GM12878 (cell line): ENCODE data around the gene OTX2. TPM values are rescaled to one million over a fixed set of nuclear protein-coding genes. Genes with fewer than 3 reads are reported as not detected.

Source experiments
- BCL3 ChIP-seq: IDR thresholded peaks from 2 replicates; pipeline ENCODE4 v1.6.1; 2011; ENCODE audit warnings: borderline replicate concordance, low read depth, mild to moderate bottlenecking, moderate library complexity, low read length; ENCODE audit not compliant: insufficient read depth, poor library complexity, severe bottlenecking
- BHLHE40 ChIP-seq, 2 experiments: fragments of 450-650 bp in 1 of 2; IDR thresholded peaks; 2 replicates each; pipeline ENCODE4 v1.6.1; 2011 to 2017; ENCODE audit warnings: low read depth in 2 of 2, borderline replicate concordance in 1 of 2, improper control_type of control experiment in 1 of 2, low read length in 1 of 2, mild to moderate bottlenecking in 1 of 2
- CBX3 ChIP-seq: fragments of 200-600 bp; sonication (generic); IDR thresholded peaks from 2 replicates; pipeline ENCODE4 v1.6.1; 2016; ENCODE audit warnings: low read depth, borderline replicate concordance
- KLF5 ChIP-seq: fragments of 450-650 bp; IDR thresholded peaks from 2 replicates; pipeline ENCODE4 v1.6.1; 2014; ENCODE audit warnings: mild to moderate bottlenecking; ENCODE audit not compliant: partially characterized antibody
- MXI1 ChIP-seq: fragments of 150-350 bp; IDR thresholded peaks from 2 replicates; pipeline ENCODE4 v1.6.1; 2011; ENCODE audit warnings: low read depth, mild to moderate bottlenecking, inconsistent platforms, low read length, improper control_type of control experiment
- SMAD5 ChIP-seq: IDR thresholded peaks from 2 replicates; pipeline ENCODE4 v1.6.1; 2016; ENCODE audit warnings: antibody characterized with exemption, low read depth
- SP1 ChIP-seq: IDR thresholded peaks from one replicate; pipeline ENCODE4 v1.6.1; 2011; ENCODE audit warnings: low read depth, low read length
- SRF ChIP-seq, 2 experiments: IDR thresholded peaks; 2 replicates each; pipeline ENCODE4 v1.6.1; 2011; ENCODE audit warnings: low read depth in 2 of 2, low read length in 2 of 2, mild to moderate bottlenecking in 1 of 2, moderate library complexity in 1 of 2
- STAT1 ChIP-seq: fragments of 450-650 bp; conservative IDR thresholded peaks from 2 replicates; pipeline ENCODE4 v1.6.1; 2014; ENCODE audit warnings: antibody characterized with exemption, mild to moderate bottlenecking
- polyA plus RNA-seq, 11 experiments: library from polyadenylated mRNA; depleted of rRNA in 4 of 11; unstranded in 6 of 11; stranded (reverse) in 5 of 11; fragments of >200 nt; fragmentation: Nextera tagmentation in 4 of 11; fragmentation: Illumina TruSeq in 1 of 11; extraction: Ambion mirVana in 4 of 11; extraction: Trizol in 1 of 11; gene quantifications; 1 replicate in 1 of 11; 2 replicates in 10 of 11; pipeline versions ENCODE4 v1.2.1 to v1.2.3, GENCODE V29; 2011 to 2016; ENCODE audit warnings: inconsistent platforms in 2 of 11, missing spikeins in 2 of 11, low read depth in 1 of 11
- total RNA-seq, 4 experiments: library from RNA; depleted of rRNA in 3 of 4; stranded (reverse); fragments of >200 nt in 3 of 4; fragmentation: Illumina TruSeq in 1 of 4; extraction: Trizol in 1 of 4; gene quantifications; 2 replicates each; pipeline versions ENCODE4 v1.2.1 to v1.2.3, GENCODE V29; 2013 to 2021
- TF ChIP-seq, protein P1 (sequence below): IDR thresholded peaks from 2 replicates; pipeline ENCODE4 v1.6.1; 2011; ENCODE audit warnings: low read depth, low read length, improper control_type of control experiment, borderline replicate concordance
- TF ChIP-seq, protein P2 (sequence below): fragments of 450-650 bp; IDR thresholded peaks from 2 replicates; pipeline ENCODE4 v1.6.1; 2016; ENCODE audit warnings: mild to moderate bottlenecking, moderate library complexity, borderline replicate concordance

OTX2 gene
- total and polyA plus RNA-seq, 10 of the 15 experiments (the other 5 are each of a cell fraction or from before 2014, with no cell fraction given) = not detected

DNA sequence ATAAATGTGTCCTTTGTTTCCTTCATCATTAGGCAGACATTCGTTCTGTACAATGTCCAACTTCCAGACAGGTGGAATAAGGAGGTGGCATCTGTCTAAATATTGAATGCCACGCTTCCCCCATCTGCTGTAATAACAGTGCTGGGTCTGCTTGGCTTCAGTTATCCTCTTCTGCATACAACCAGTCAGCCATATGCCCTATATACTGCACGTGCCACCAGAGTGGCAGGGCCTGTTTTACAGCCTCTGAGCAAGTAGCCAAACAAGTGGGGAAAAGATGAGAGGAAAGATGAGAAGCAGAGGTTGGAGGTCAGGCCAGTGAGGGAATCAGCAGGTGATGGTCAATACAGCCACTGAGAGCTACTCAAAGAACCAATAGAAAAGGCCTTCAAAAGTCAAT lies 55.4 kb downstream of the OTX2 start (continued):
- TF ChIP-seq, protein P1, sequence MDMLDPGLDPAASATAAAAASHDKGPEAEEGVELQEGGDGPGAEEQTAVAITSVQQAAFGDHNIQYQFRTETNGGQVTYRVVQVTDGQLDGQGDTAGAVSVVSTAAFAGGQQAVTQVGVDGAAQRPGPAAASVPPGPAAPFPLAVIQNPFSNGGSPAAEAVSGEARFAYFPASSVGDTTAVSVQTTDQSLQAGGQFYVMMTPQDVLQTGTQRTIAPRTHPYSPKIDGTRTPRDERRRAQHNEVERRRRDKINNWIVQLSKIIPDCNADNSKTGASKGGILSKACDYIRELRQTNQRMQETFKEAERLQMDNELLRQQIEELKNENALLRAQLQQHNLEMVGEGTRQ = no peak
- TF ChIP-seq STAT1 (no peak), BCL3 (no peak), CBX3 (no peak), MXI1 (no peak), SMAD5 (no peak), KLF5 (no peak), BHLHE40 (IDR thresholded peaks at IDR 0.05; ENCODE audit: borderline replicate concordance in 1 of 2, low read depth in 2 of 2, low read length in 1 of 2) (no peak), SRF (IDR thresholded peaks at IDR 0.05; ENCODE audit: low read depth in 2 of 2, low read length in 2 of 2) (no peak), SP1 (no peak)
- TF ChIP-seq, protein P2, sequence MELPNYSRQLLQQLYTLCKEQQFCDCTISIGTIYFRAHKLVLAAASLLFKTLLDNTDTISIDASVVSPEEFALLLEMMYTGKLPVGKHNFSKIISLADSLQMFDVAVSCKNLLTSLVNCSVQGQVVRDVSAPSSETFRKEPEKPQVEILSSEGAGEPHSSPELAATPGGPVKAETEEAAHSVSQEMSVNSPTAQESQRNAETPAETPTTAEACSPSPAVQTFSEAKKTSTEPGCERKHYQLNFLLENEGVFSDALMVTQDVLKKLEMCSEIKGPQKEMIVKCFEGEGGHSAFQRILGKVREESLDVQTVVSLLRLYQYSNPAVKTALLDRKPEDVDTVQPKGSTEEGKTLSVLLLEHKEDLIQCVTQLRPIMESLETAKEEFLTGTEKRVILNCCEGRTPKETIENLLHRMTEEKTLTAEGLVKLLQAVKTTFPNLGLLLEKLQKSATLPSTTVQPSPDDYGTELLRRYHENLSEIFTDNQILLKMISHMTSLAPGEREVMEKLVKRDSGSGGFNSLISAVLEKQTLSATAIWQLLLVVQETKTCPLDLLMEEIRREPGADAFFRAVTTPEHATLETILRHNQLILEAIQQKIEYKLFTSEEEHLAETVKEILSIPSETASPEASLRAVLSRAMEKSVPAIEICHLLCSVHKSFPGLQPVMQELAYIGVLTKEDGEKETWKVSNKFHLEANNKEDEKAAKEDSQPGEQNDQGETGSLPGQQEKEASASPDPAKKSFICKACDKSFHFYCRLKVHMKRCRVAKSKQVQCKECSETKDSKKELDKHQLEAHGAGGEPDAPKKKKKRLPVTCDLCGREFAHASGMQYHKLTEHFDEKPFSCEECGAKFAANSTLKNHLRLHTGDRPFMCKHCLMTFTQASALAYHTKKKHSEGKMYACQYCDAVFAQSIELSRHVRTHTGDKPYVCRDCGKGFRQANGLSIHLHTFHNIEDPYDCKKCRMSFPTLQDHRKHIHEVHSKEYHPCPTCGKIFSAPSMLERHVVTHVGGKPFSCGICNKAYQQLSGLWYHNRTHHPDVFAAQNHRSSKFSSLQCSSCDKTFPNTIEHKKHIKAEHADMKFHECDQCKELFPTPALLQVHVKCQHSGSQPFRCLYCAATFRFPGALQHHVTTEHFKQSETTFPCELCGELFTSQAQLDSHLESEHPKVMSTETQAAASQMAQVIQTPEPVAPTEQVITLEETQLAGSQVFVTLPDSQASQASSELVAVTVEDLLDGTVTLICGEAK = no peak
